ENCODE measurements around the gene CTRB2.

CTRB2 gene

DNA sequence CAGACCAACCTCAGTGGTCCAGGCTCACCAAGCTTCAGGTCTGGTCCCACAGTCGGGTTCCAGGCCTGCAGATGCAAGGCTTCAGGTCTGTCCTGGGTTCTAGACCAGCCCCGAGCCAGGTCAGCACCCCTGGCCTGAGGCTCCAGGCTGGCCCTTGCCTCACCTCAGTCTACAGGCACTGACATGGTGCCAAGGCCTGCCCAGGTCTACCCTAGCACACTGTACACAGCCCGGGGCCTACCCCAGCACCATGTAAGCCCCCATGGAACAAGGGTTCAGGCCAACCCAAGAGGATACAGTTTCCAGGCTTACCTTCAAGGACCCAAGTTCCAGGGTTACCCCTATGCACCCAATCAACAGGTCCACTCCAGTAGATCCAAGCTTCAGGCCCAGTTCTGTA lies 31.9 kb downstream of the CTRB2 start:
- no peak for DNase-seq (ENCODE audit: low read depth in 2 of 2)

DNA sequence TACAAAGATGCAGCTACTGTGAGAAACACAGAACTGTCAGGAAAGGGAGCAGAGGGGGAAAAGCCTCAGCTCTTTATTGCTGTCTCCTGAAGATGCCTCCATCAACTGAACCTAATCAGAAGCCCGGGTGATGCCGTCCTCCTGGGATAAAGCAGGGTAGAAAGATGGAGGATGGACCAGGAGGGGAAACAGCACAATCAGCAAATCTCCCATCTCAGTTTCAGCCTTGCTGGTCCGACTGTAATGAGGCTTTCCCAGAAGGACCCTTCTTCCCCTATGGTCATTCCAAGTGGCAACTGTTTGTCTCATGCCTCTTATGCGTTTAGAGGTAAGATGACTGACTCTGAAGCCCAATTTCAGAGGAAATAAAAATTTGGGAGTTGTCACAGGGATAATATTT lies 34.4 kb downstream of the CTRB2 start:
- DNase-seq (ENCODE audit: low read depth in 2 of 2) = no peak

DNA sequence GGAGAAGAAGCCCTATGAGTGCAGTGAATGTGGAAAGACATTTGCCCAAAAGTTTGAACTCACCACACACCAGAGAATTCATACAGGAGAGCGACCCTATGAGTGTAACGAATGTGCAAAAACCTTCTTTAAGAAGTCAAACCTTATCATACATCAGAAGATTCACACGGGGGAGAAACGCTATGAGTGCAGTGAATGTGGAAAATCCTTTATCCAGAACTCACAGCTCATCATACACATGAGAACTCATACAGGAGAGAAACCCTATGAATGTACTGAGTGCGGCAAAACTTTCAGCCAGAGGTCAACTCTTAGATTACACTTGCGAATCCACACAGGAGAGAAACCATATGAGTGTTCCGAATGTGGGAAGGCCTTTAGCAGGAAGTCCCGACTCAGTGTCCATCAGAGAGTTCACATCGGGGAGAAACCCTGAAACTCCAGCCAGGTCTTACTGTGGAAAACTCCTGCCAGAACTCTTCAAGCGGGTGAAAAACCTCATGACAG lies 37.0 kb downstream of the CTRB2 start:
- DNase-seq (ENCODE audit: low read depth in 2 of 2) = no peak

DNA sequence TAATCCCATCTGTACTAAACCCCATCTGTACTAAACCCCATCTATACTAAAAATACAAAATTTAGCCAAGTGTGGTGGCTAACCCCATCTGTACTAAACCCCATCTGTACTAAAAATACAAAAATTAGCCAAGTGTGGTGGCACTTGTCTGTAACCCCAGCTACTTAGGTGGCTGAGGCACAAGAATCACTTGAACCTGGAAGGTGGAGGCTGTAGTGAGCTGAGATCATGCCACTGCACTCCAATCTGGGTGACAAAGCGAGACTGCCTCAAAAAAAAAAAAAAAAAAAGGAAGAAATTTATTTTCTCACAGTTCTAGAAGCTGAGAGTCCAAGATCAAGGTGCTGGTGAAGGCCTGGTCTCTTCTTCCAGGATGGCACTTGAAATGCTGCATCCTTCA lies 46.6 kb downstream of the CTRB2 start:
- DNase-seq (ENCODE audit: low read depth in 2 of 2) = no peak
